B cell (primary cell): ENCODE results near the gene SCFD2. TPM values are rescaled to one million over a fixed set of nuclear protein-coding genes. Genes with fewer than 3 reads are reported as not detected.

Experiments used
- ATAC-seq: fragments of 200-7000 bp; cut with Tn5 transposase; one replicate; pipeline ENCODE4 v1.10.0; 2021; ENCODE audit warnings: low read depth, mild to moderate bottlenecking, moderate number of reproducible peaks, moderate library complexity
- CTCF ChIA-PET: fragments of 350-600 bp; sonication (Branson Sonifier 250); formaldehyde crosslinking; loops from one replicate; lab custom pipeline; 2021; ENCODE audit warnings: antibody characterized with exemption, inconsistent platforms; lab: Charles Lee
- POLR2A ChIA-PET: fragments of 350-600 bp; sonication (Branson Sonifier 250); formaldehyde crosslinking; loops from one replicate; lab custom pipeline; 2021; ENCODE audit warnings: antibody characterized with exemption; lab: Charles Lee
- DNase-seq: peaks from one replicate; pipeline ENCODE4 v3.0.0; 2013
- H2AFZ ChIP-seq: 2 replicates; pipeline ENCODE4 v1.6.1; 2012; ENCODE audit warnings: mild to moderate bottlenecking, low read depth, low read length; ENCODE audit not compliant: insufficient read depth, poor library complexity, severe bottlenecking
- H3K27ac ChIP-seq, 2 donors: 1 replicate in 1 of 2; 2 replicates in 1 of 2; pipeline ENCODE4 v1.5.1; 2012 to 2013; ENCODE audit warnings: low read length in 2 of 2, mild to moderate bottlenecking in 2 of 2, moderate library complexity in 1 of 2
- H3K27me3 ChIP-seq, 4 experiments: fragments of 200-600 bp in 1 of 4; sonication (generic) in 1 of 4; replicated peaks in 1 of 4; 1 replicate in 2 of 4; 2 replicates in 2 of 4; pipeline versions ENCODE4 v1.6.1 to v1.7.0; 2013 to 2016; ENCODE audit warnings: low read length in 3 of 4, mild to moderate bottlenecking in 2 of 4, mixed read lengths in 1 of 4, moderate library complexity in 1 of 4; ENCODE audit not compliant: insufficient read depth in 4 of 4, control insufficient read depth in 3 of 4; ENCODE audit errors: control extremely low read depth in 1 of 4
- H3K36me3 ChIP-seq, 2 experiments: replicated peaks in 1 of 2; 1 replicate in 1 of 2; 2 replicates in 1 of 2; pipeline versions ENCODE4 v1.6.1 to v1.7.1; 2013; ENCODE audit warnings: low read length in 1 of 2; ENCODE audit not compliant: insufficient read depth in 2 of 2, control insufficient read depth in 1 of 2; ENCODE audit errors: control extremely low read depth in 1 of 2, extremely low read depth in 1 of 2
- H3K4me1 ChIP-seq, 2 donors: fragments of 200-600 bp in 1 of 2; sonication (generic) in 1 of 2; 1 replicate in 1 of 2; 2 replicates in 1 of 2; pipeline versions ENCODE4 v1.5.1 to v1.6.1; 2013 to 2017; ENCODE audit warnings: low read length in 2 of 2; ENCODE audit not compliant: control insufficient read depth in 2 of 2, insufficient read depth in 2 of 2
- H3K4me2 ChIP-seq: replicated peaks from 2 replicates; pipeline ENCODE3; 2012; ENCODE audit warnings: mild to moderate bottlenecking, low read depth, low read length; ENCODE audit not compliant: poor library complexity, severe bottlenecking
- H3K4me3 ChIP-seq, 5 experiments: fragments of 200-600 bp in 1 of 5; sonication (generic) in 1 of 5; 1 replicate in 3 of 5; 2 replicates in 2 of 5; pipeline versions ENCODE4 v1.5.1 to v1.7.0; 2011 to 2016; ENCODE audit warnings: low read length in 4 of 5, mild to moderate bottlenecking in 4 of 5, low read depth in 2 of 5, control low read depth in 1 of 5, moderate library complexity in 1 of 5; ENCODE audit not compliant: insufficient read depth in 1 of 5; ENCODE audit errors: control extremely low read depth in 1 of 5, extremely low read depth in 1 of 5
- H3K79me2 ChIP-seq: fragments of 200-600 bp; sonication (generic); one replicate; pipeline ENCODE4 v1.6.0; 2016; ENCODE audit warnings: low read length; ENCODE audit not compliant: control insufficient read depth, insufficient read depth
- H3K9ac ChIP-seq: fragments of 200-600 bp; sonication (generic); 2 replicates; pipeline ENCODE4 v1.6.1; 2017; ENCODE audit warnings: mild to moderate bottlenecking, low read length, moderate library complexity
- H3K9me3 ChIP-seq, 3 donors: one replicate each; pipeline versions ENCODE4 v1.6.1 to v1.7.1; 2013; ENCODE audit warnings: low read length in 2 of 3; ENCODE audit not compliant: control insufficient read depth in 2 of 3, insufficient read depth in 1 of 3; ENCODE audit errors: control extremely low read depth in 1 of 3
- H4K20me1 ChIP-seq: 2 replicates; pipeline ENCODE4 v1.6.0; 2012; ENCODE audit warnings: mild to moderate bottlenecking, low read length; ENCODE audit not compliant: insufficient read depth, control insufficient read depth, poor library complexity, severe bottlenecking
- H3K27ac Mint-ChIP-seq: one replicate; pipeline ENCODE4 v1.8.0; 2021; ENCODE audit warnings: mixed read lengths
- H3K27me3 Mint-ChIP-seq: one replicate; pipeline ENCODE4 v1.8.0; 2021; ENCODE audit warnings: mixed read lengths
- H3K4me1 Mint-ChIP-seq: one replicate; pipeline ENCODE4 v1.8.0; 2021; ENCODE audit warnings: mixed read lengths
- H3K4me3 Mint-ChIP-seq: one replicate; pipeline ENCODE4 v1.8.0; 2021; ENCODE audit warnings: mixed read lengths
- H3K9me3 Mint-ChIP-seq: one replicate; pipeline ENCODE4 v1.8.0; 2022; ENCODE audit warnings: mixed read lengths; ENCODE audit not compliant: insufficient read depth
- EZH2 ChIP-seq: IDR thresholded peaks from 2 replicates; pipeline ENCODE4 v1.6.1; 2012; ENCODE audit warnings: borderline replicate concordance, low read depth, mild to moderate bottlenecking, moderate library complexity, low read length; ENCODE audit not compliant: insufficient read depth, poor library complexity, severe bottlenecking
- WGBS: methylation state at CpG from one replicate; pipeline ENCODE4 v1.1.5; 2013; ENCODE audit warnings: missing lambda C conversion rate; ENCODE audit not compliant: insufficient coverage; 5-methylcytosine and 5-hydroxymethylcytosine counted together
- intact Hi-C: fragments of 100-400 bp; cut with micrococcal nuclease; formaldehyde crosslinking; loops from one replicate; pipeline ENCODE4 v1.10.0; 2022
- polyA plus RNA-seq: library from polyadenylated mRNA; depleted of rRNA; stranded (reverse); fragments of >200 nt; gene quantifications from 2 replicates; pipeline ENCODE4 v1.2.3, GENCODE V29; 2012
- total RNA-seq, 2 donors: library from RNA; stranded (reverse); fragments of 120-200 nt in 1 of 2; gene quantifications; 1 replicate in 1 of 2; 2 replicates in 1 of 2; pipeline versions ENCODE4 v1.2.3 to v1.2.4, GENCODE V29; 2013 to 2022
- TF ChIP-seq, protein P1 (sequence below): fragments of 200-600 bp; IDR thresholded peaks from one replicate; pipeline ENCODE4 v1.8.0; 2022; ENCODE audit warnings: antibody characterized with exemption, mild to moderate bottlenecking

SCFD2 gene
- total and polyA plus RNA-seq, 2 donors (not counting 1 experiment from before 2014, with no cell fraction given) = 12.8 to 20.4 TPM

DNA sequence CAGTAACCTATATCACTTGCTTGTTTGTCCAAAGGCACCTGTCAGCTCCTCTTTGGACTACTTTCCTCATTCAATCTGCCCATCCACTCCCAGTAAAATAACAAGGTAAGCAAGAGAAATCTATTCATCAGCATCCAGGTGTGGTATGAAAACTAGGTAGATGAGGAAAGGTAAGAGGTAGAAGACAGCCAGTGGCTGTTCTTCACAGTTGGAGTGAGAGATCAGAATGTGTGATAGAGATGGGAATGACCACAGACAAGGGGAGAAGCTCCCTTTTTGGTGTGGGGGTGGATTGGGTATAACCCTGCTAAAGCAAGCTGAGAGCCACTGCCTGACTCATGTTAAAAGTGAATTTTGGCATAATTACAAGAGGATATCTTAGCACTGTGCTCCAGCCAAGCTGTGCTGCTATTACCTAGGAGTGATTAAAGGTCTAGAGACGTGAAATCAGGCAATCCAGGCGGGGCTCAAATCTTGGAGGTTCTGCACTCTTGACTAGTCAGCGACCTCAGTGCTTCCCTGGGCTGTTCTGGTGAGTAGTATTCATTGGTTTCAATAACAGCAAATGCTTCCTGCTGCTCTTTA, 531.8 kb downstream of the SCFD2 start:
- Mint-ChIP-seq H3K9me3 (no peaks in the 10 kb centered on the region), H3K27ac (no peak overlapping the region), H3K27me3 (peaks cover 24% of the 10 kb centered on the region), H3K4me3 (no peak overlapping the region), H3K4me1 (no peaks in the 10 kb centered on the region)
- ChIA-PET POLR2A (no interaction called here), CTCF (no interaction called here)
- H3K9me3 ChIP-seq = no peaks in the 10 kb centered on the region
- WGBS = 84% methylated on average over 2 of the region's 3 CpGs
- intact Hi-C loops = no loop called here
- no peak overlapping the region for H3K27ac ChIP-seq
- no peak for DNase-seq
- H3K36me3 ChIP-seq = no peaks in the 10 kb centered on the region
- H4K20me1 ChIP-seq = no peaks in the 10 kb centered on the region
- no peak overlapping the region for H3K4me3 ChIP-seq
- no peak overlapping the region for H3K4me2 ChIP-seq
- ATAC-seq = no peak
- no peak overlapping the region for H3K9ac ChIP-seq
- no peak overlapping the region for H2AFZ ChIP-seq
- no peaks in the 10 kb centered on the region for H3K79me2 ChIP-seq
- TF ChIP-seq, protein P1, sequence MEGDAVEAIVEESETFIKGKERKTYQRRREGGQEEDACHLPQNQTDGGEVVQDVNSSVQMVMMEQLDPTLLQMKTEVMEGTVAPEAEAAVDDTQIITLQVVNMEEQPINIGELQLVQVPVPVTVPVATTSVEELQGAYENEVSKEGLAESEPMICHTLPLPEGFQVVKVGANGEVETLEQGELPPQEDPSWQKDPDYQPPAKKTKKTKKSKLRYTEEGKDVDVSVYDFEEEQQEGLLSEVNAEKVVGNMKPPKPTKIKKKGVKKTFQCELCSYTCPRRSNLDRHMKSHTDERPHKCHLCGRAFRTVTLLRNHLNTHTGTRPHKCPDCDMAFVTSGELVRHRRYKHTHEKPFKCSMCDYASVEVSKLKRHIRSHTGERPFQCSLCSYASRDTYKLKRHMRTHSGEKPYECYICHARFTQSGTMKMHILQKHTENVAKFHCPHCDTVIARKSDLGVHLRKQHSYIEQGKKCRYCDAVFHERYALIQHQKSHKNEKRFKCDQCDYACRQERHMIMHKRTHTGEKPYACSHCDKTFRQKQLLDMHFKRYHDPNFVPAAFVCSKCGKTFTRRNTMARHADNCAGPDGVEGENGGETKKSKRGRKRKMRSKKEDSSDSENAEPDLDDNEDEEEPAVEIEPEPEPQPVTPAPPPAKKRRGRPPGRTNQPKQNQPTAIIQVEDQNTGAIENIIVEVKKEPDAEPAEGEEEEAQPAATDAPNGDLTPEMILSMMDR = no peak
- no peak for TF ChIP-seq EZH2
- H3K27me3 ChIP-seq = peaks cover 0 to 4% (median 0%) of the 10 kb centered on the region in 4 experiments
- no peaks in the 10 kb centered on the region for H3K4me1 ChIP-seq

DNA sequence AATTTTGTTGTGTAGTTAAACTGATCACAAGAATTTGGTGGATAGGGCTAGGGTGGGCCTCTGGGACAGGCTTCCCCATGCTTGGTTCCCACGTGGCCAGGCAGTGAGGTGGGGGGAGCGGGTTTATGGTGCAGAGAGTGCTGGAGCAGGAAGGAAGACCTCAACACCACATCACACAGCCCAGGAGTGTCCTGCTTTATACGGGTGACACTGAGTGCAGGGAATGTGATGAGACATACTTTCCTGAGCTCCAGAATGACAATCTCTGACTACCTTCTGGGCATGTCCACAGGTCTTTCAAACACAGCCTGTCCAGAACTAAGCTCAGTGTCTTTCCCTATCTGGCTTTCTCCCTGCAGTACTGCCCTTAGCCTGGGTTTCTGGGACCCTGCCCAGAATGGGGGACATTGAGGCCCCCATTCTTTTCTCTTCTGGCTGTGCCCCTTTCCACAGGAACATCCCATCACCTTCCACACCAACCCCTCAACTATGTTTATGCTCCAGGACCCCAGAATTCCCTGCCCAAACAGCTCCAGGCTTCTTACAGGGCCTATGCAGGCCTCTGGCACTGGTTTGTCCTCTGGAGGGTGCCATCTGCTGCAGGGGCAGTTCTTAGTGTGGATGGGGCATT, 540.3 kb downstream of the SCFD2 start:
- ATAC-seq = no peak
- H3K4me2 ChIP-seq = no peak overlapping the region
- Mint-ChIP-seq H3K4me3 (no peak overlapping the region), H3K4me1 (no peaks in the 10 kb centered on the region), H3K27me3 (peaks cover 5% of the 10 kb centered on the region), H3K9me3 (no peaks in the 10 kb centered on the region), H3K27ac (no peak overlapping the region)
- H4K20me1 ChIP-seq = no peaks in the 10 kb centered on the region
- no CpG with 5 or more reads among the region's 3 CpGs for WGBS
- DNase-seq = no peak
- H3K36me3 ChIP-seq = no peaks in the 10 kb centered on the region
- no peak overlapping the region for H3K4me3 ChIP-seq
- intact Hi-C loops = no loop called here
- no peaks in the 10 kb centered on the region for H3K4me1 ChIP-seq
- TF ChIP-seq EZH2 = no peak
- TF ChIP-seq, protein P1 = no peak
- H3K9me3 ChIP-seq = no peaks in the 10 kb centered on the region
- no peaks in the 10 kb centered on the region for H3K79me2 ChIP-seq
- no peak overlapping the region for H3K27ac ChIP-seq
- no peaks in the 10 kb centered on the region for H3K27me3 ChIP-seq
- POLR2A ChIA-PET = no interaction called here
- H3K9ac ChIP-seq = no peak overlapping the region
- no peak overlapping the region for H2AFZ ChIP-seq
- CTCF ChIA-PET = no interaction called here
